C4-2B (cell line): ENCODE measurements around the gene LRP11.

ENCODE experiments used
- CTCF ChIP-seq: fragments of 450-650 bp; conservative IDR thresholded peaks from 2 replicates; pipeline ENCODE4 v1.5.1; 2017; ENCODE audit warnings: mild to moderate bottlenecking
- ZFX ChIP-seq: fragments of 450-650 bp; IDR thresholded peaks from 2 replicates; pipeline ENCODE4 v1.6.1; 2017

GRCh38 chr6:149904661-149905370, 40.7 kb upstream of the LRP11 start:
- TF ChIP-seq CTCF, result no peak
- no peak for TF ChIP-seq ZFX
